ENCODE results near the gene ST13.
A peak's percentile ranks its signal among the peaks of the same experiment; 100 is the strongest.
"Not testable (repeated sequence)": the region's sequence is repeated elsewhere in the genome, so short reads cannot be mapped to it uniquely, and the experiment has no call there.

ST13 gene

GRCh38 chr22:40838486-40838885 is 18.0 kb downstream of the ST13 start:
- DNase-seq (ENCODE audit: low read depth): no peak

- no peak for DNase-seq (ENCODE audit: low read depth)
Observed at GRCh38 chr22:40834619-40835018, 21.8 kb downstream of the ST13 start.

GRCh38 chr22:40829131-40829530 is 27.3 kb downstream of the ST13 start:
- no peak for DNase-seq (ENCODE audit: low read depth)

GRCh38 chr22:40826984-40827741 is 29.3 kb downstream of the ST13 start:
- DNase-seq (ENCODE audit: low read depth): no peak

GRCh38 chr22:40826292-40826691 is 30.1 kb downstream of the ST13 start:
- not testable (repeated sequence) for DNase-seq (ENCODE audit: low read depth)

GRCh38 chr22:40823426-40823825 is 33.0 kb downstream of the ST13 start:
- no peak for DNase-seq (ENCODE audit: low read depth)

GRCh38 chr22:40819599-40820140 is 36.8 kb downstream of the ST13 start:
- no peak for DNase-seq (ENCODE audit: low read depth)

GRCh38 chr22:40818747-40819598 is 37.5 kb downstream of the ST13 start, which contains the start of gene SLC25A17:
Gene SLC25A17, minus strand, starts transcription at chr22:40819346. Its CDS starts 98 bp downstream, at chr22:40819248.
- DNase-seq (ENCODE audit: low read depth): peak; percentile 78

GRCh38 chr22:40818192-40818746 is 38.2 kb downstream of the ST13 start:
- no peak for DNase-seq (ENCODE audit: low read depth)

- DNase-seq (ENCODE audit: low read depth): no peak
Observed at GRCh38 chr22:40817737-40818136, 38.7 kb downstream of the ST13 start.

- no peak for DNase-seq (ENCODE audit: low read depth)
Observed at GRCh38 chr22:40813912-40814315, 42.5 kb downstream of the ST13 start.

- no peak for DNase-seq (ENCODE audit: low read depth)
Observed at GRCh38 chr22:40808018-40808841, 48.2 kb downstream of the ST13 start.

- DNase-seq (ENCODE audit: low read depth): no peak
Observed at GRCh38 chr22:40806711-40807110, 49.7 kb downstream of the ST13 start.

- DNase-seq (ENCODE audit: low read depth): no peak
Observed at GRCh38 chr22:40805699-40806203, 50.7 kb downstream of the ST13 start.

GRCh38 chr22:40805239-40805638 is 51.2 kb downstream of the ST13 start:
- no peak for DNase-seq (ENCODE audit: low read depth)

- DNase-seq (ENCODE audit: low read depth): no peak
Observed at GRCh38 chr22:40803321-40803720, 53.1 kb downstream of the ST13 start.

- DNase-seq (ENCODE audit: low read depth): no peak
Observed at GRCh38 chr22:40799008-40799407, 57.4 kb downstream of the ST13 start.

GRCh38 chr22:40797427-40797826 is 59.0 kb downstream of the ST13 start:
- DNase-seq (ENCODE audit: low read depth): no peak

GRCh38 chr22:40792451-40792850 is 64.0 kb downstream of the ST13 start:
- DNase-seq (ENCODE audit: low read depth): no peak

GRCh38 chr22:40791241-40791640 is 65.2 kb downstream of the ST13 start:
- DNase-seq (ENCODE audit: low read depth): no peak

- DNase-seq (ENCODE audit: low read depth): no peak
Observed at GRCh38 chr22:40789131-40789530, 67.3 kb downstream of the ST13 start.
